ENCODE measurements around the gene SMR3A. TPM values are rescaled to one million over a fixed set of nuclear protein-coding genes. Genes with fewer than 3 reads are reported as not detected.

SMR3A gene
- total and polyA plus RNA-seq, 9 of the 15 experiments (the other 6 are each of a cell fraction or from before 2014, with no cell fraction given) = not detected

DNA sequence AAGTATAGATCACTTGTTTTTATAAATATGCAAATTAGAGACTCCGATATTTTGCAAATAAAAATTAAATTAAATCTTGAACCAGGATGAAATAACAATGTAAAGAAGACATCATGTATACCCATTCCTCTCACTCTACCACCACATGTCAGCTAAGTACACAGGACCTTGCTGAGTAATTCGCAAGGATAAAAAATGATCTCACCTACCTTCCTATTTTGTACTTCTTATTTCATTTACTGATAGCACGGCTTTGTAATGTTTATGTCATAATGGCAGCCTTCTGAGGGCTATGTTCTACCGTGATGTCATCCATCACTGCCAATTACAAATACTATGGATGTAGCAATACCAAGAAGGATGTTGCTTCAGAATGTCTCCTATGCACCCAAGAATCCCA is 11.4 kb downstream of the SMR3A start:
- FAIRE-seq (no peak), ATAC-seq (no peak), DNase-seq (ENCODE audit: extremely low read depth in 1 of 4, low spot score in 3 of 4) (no peak)
- intact Hi-C loops (cut with micrococcal nuclease) = no loop called here
- no peaks in the 10 kb centered on the region for H3K9me1 ChIP-seq (ENCODE audit: control insufficient read depth, insufficient read depth, low read length)
- WGBS (ENCODE audit: insufficient coverage, low coverage, missing lambda C conversion rate) = 0% methylated on average over 4 of the region's 4 CpGs
- H3K9ac ChIP-seq (ENCODE audit: insufficient read depth in 1 of 2, low read depth in 2 of 2, low read length in 2 of 2) = no peak overlapping the region
- H4K20me1 ChIP-seq (replicated peaks; ENCODE audit: control insufficient read depth, insufficient read depth, low read length) = no peaks in the 10 kb centered on the region
- no peak for TF ChIP-seq MCM7 (IDR thresholded peaks at IDR 0.05)
- TF ChIP-seq MTA1 (IDR thresholded peaks at IDR 0.05; ENCODE audit: borderline replicate concordance) = no peak
- TF ChIP-seq ZNF668 (CRISPR knock-in tag; IDR thresholded peaks at IDR 0.05) = no peak
- no peak for TF ChIP-seq CTCF (IDR thresholded peaks at IDR 0.05 in 2 of 3, conservative IDR thresholded peaks at IDR 0.05 in 1 of 3; ENCODE audit: insufficient read depth in 2 of 3, low read depth in 1 of 3, low read length in 3 of 3)
- no peak for TF ChIP-seq NFE2L1 (tag; IDR thresholded peaks at IDR 0.05; ENCODE audit: borderline replicate concordance, low read depth)
- no peak for TF ChIP-seq POLR2AphosphoS5 (IDR thresholded peaks at IDR 0.05; ENCODE audit: control insufficient read depth, insufficient read depth, low read depth, low read length)
- TF ChIP-seq PTBP1 (IDR thresholded peaks at IDR 0.05; ENCODE audit: low read depth, low read length) = no peak
- no peak for TF ChIP-seq MCM2 (IDR thresholded peaks at IDR 0.05; ENCODE audit: low read depth)
- no peak for TF ChIP-seq ZBTB7A (IDR thresholded peaks at IDR 0.05; ENCODE audit: borderline replicate concordance, control insufficient read depth, low read depth, low read length)
- no peak for TF ChIP-seq SREBF1 (IDR thresholded peaks at IDR 0.05; ENCODE audit: borderline replicate concordance, low read depth, low read length)
- TF ChIP-seq NUFIP1 (IDR thresholded peaks at IDR 0.05; ENCODE audit: partially characterized antibody) = no peak
- no peak for TF ChIP-seq ESRRA (IDR thresholded peaks at IDR 0.05; ENCODE audit: borderline replicate concordance, low read depth)
- TF ChIP-seq ZKSCAN1 (IDR thresholded peaks at IDR 0.05; ENCODE audit: low read depth, low read length) = no peak
- no peak for TF ChIP-seq MLLT1 (IDR thresholded peaks at IDR 0.05)
- no peak for TF ChIP-seq GABPB1 (CRISPR knock-in tag; IDR thresholded peaks at IDR 0.05)
- no peak for TF ChIP-seq HMG20B (CRISPR knock-in tag; IDR thresholded peaks at IDR 0.05)
- H2AFZ ChIP-seq (ENCODE audit: low read depth, low read length) = no peak overlapping the region
- H3K9me3 ChIP-seq (replicated peaks; ENCODE audit: control insufficient read depth, insufficient read depth, low read depth, low read length) = 0 out of 2 replicates have a peak, but pooled peaks cover 2% of the 10 kb centered on the region
- BruUV-seq (replicated peaks) = no TSS peak
- H3K27me3 ChIP-seq (ENCODE audit: control insufficient read depth in 2 of 2, insufficient read depth in 2 of 2, low read length in 2 of 2) = no peaks in the 10 kb centered on the region
- POLR2A ChIA-PET = no interaction called here
- no peaks in the 10 kb centered on the region for H3K4me1 ChIP-seq (replicated peaks in 1 of 2; ENCODE audit: control insufficient read depth in 2 of 2, insufficient read depth in 2 of 2, low read length in 2 of 2)
- no peak overlapping the region for H3K4me3 ChIP-seq
- H3K79me2 ChIP-seq (ENCODE audit: control insufficient read depth, insufficient read depth, low read length) = no peaks in the 10 kb centered on the region
- H3K27ac ChIP-seq (ENCODE audit: extremely low read depth, low read depth, low read length) = no peak overlapping the region
- H3K36me3 ChIP-seq (ENCODE audit: control insufficient read depth, insufficient read depth, low read length) = no peaks in the 10 kb centered on the region
- CTCF ChIA-PET (ENCODE audit: low intra/inter-chr PET ratio) = no interaction called here
- no peak overlapping the region for H3K4me2 ChIP-seq (ENCODE audit: insufficient read depth, low read length)
- in situ Hi-C loops (cut with MboI) = no loop called here

Data from K562 (cell line).